GM12878 (cell line): ENCODE data around the gene PIK3R3. TPM values are rescaled to one million over a fixed set of nuclear protein-coding genes. Genes with fewer than 3 reads are reported as not detected.
A peak's percentile ranks its signal among the peaks of the same experiment; 100 is the strongest.

Source experiments
- ATAC-seq: fragments of 200-7000 bp; cut with Tn5 transposase; 3 replicates; pipeline ENCODE4 v1.9.1; 2020; ENCODE audit warnings: mild to moderate bottlenecking, moderate library complexity
- BruUV-seq: library from RNA; stranded (reverse); fragments of 400-500 nt; replicated peaks from 2 replicates; lab custom pipeline; 2021; lab: Mats Ljungman, UMichigan
- CTCF ChIA-PET: fragments of 300-600 bp; sonication (Branson Sonifier 250); formaldehyde crosslinking; extraction: SDS; loops from one replicate; lab custom pipeline; 2021; ENCODE audit warnings: inconsistent platforms; lab: Yijun Ruan, JAX
- POLR2A ChIA-PET: fragments of 350-600 bp; formaldehyde crosslinking; extraction: SDS; loops from one replicate; lab custom pipeline; 2021; ENCODE audit warnings: inconsistent platforms; lab: Charles Lee
- RAD21 ChIA-PET: fragments of 300-600 bp; sonication (Branson Sonifier 250); formaldehyde crosslinking; loops from one replicate; lab custom pipeline; 2023; ENCODE audit warnings: antibody characterized with exemption; ENCODE audit not compliant: unreplicated experiment; lab: Charles Lee
- SMC1A ChIA-PET: fragments of 300-600 bp; sonication (Branson Sonifier 250); formaldehyde crosslinking; loops from one replicate; lab custom pipeline; 2023; ENCODE audit not compliant: unreplicated experiment, uncharacterized antibody; lab: Charles Lee
- DNase-seq: peaks from one replicate; pipeline ENCODE4 v3.0.0-alpha.2; 2011; ENCODE audit warnings: low read depth, low spot score
- FAIRE-seq: peaks from 3 replicates; lab custom pipeline; 2011; peaks lifted over from hg19 to GRCh38; lab: Jason Lieb, UNC
- H2AFZ ChIP-seq: 2 replicates; pipeline ENCODE4 v1.6.0; 2011; ENCODE audit warnings: low read depth, low read length, control low read depth; ENCODE audit not compliant: control insufficient read depth
- H3K27ac ChIP-seq: 2 replicates; pipeline ENCODE4 v1.5.1; 2011; ENCODE audit warnings: control low read depth; ENCODE audit not compliant: control insufficient read depth, insufficient read depth
- H3K27me3 ChIP-seq, 2 experiments: replicated peaks in 1 of 2; 2 replicates each; pipeline versions ENCODE4 v1.6.0 to v1.6.1; 2011; ENCODE audit warnings: low read length in 1 of 2; ENCODE audit not compliant: control insufficient read depth in 2 of 2, insufficient read depth in 2 of 2
- H3K36me3 ChIP-seq, 2 experiments: 2 replicates each; pipeline ENCODE4 v1.5.1; 2011; ENCODE audit warnings: low read length in 1 of 2; ENCODE audit not compliant: control insufficient read depth in 2 of 2, insufficient read depth in 2 of 2
- H3K4me1 ChIP-seq: 2 replicates; pipeline ENCODE4 v1.6.1; 2011; ENCODE audit warnings: mild to moderate bottlenecking, low read length, moderate library complexity, mixed read lengths; ENCODE audit not compliant: control insufficient read depth, insufficient read depth
- H3K4me2 ChIP-seq: 2 replicates; pipeline ENCODE4 v1.6.0; 2011; ENCODE audit warnings: control low read depth; ENCODE audit not compliant: control insufficient read depth, insufficient read depth
- H3K4me3 ChIP-seq: fragments of 200-600 bp; sonication (generic); 2 replicates; pipeline ENCODE4 v1.5.1; 2016
- H3K79me2 ChIP-seq: 2 replicates; pipeline ENCODE4 v1.6.0; 2011; ENCODE audit warnings: low read length; ENCODE audit not compliant: control insufficient read depth, insufficient read depth
- H3K9ac ChIP-seq: 2 replicates; pipeline ENCODE4 v1.8.0; 2011; ENCODE audit warnings: low read length, control low read depth, mixed read lengths; ENCODE audit not compliant: control insufficient read depth, insufficient read depth
- H3K9me3 ChIP-seq: replicated peaks from 3 replicates; pipeline ENCODE4 v1.5.1; 2011; ENCODE audit warnings: mild to moderate bottlenecking, low read length; ENCODE audit not compliant: control insufficient read depth, insufficient read depth
- H4K20me1 ChIP-seq: 2 replicates; pipeline ENCODE4 v1.6.0; 2011; ENCODE audit not compliant: control insufficient read depth, insufficient read depth
- BMI1 ChIP-seq: fragments of 450-650 bp; IDR thresholded peaks from 2 replicates; pipeline ENCODE4 v1.6.1; 2016; ENCODE audit warnings: mild to moderate bottlenecking, moderate library complexity, borderline replicate concordance
- LARP7 ChIP-seq: fragments of 450-650 bp; IDR thresholded peaks from 2 replicates; pipeline ENCODE4 v1.6.1; 2017; ENCODE audit warnings: mild to moderate bottlenecking
- SMC3 ChIP-seq: IDR thresholded peaks from 2 replicates; pipeline ENCODE4 v1.6.1; 2011; ENCODE audit warnings: low read length, improper control_type of control experiment, borderline replicate concordance
- SPI1 ChIP-seq: IDR thresholded peaks from 2 replicates; pipeline ENCODE4 v1.6.1; 2011; ENCODE audit warnings: low read depth, mild to moderate bottlenecking, low read length, moderate library complexity, borderline replicate concordance; ENCODE audit not compliant: insufficient read depth
- ZBED1 ChIP-seq: IDR thresholded peaks from 2 replicates; pipeline ENCODE4 v1.6.1; 2016; ENCODE audit warnings: borderline replicate concordance
- WGBS: methylation state at CpG from one replicate; pipeline ENCODE4 v1.1.6; 2016; ENCODE audit warnings: low lambda C conversion rate; ENCODE audit not compliant: insufficient replicate concordance, insufficient coverage; ENCODE audit errors: missing lambda C conversion rate; 5-methylcytosine and 5-hydroxymethylcytosine counted together
- in situ Hi-C: fragments of 300-500 bp; cut with MboI; formaldehyde crosslinking; loops from 9 replicates; pipeline ENCODE4 v1.14.3; 2018; ENCODE audit warnings: mixed read lengths
- intact Hi-C: fragments of 100-400 bp; cut with micrococcal nuclease; formaldehyde crosslinking; loops from one replicate; pipeline ENCODE4 v1.14.2; 2022; ENCODE audit not compliant: unreplicated experiment
- polyA plus RNA-seq, 11 experiments: library from polyadenylated mRNA; depleted of rRNA in 4 of 11; unstranded in 6 of 11; stranded (reverse) in 5 of 11; fragments of >200 nt; fragmentation: Nextera tagmentation in 4 of 11; fragmentation: Illumina TruSeq in 1 of 11; extraction: Ambion mirVana in 4 of 11; extraction: Trizol in 1 of 11; gene quantifications; 1 replicate in 1 of 11; 2 replicates in 10 of 11; pipeline versions ENCODE4 v1.2.1 to v1.2.3, GENCODE V29; 2011 to 2016; ENCODE audit warnings: inconsistent platforms in 2 of 11, missing spikeins in 2 of 11, low read depth in 1 of 11
- total RNA-seq, 4 experiments: library from RNA; depleted of rRNA in 3 of 4; stranded (reverse); fragments of >200 nt in 3 of 4; fragmentation: Illumina TruSeq in 1 of 4; extraction: Trizol in 1 of 4; gene quantifications; 2 replicates each; pipeline versions ENCODE4 v1.2.1 to v1.2.3, GENCODE V29; 2013 to 2021
- TF ChIP-seq, protein P1 (sequence below): fragments of 450-650 bp; conservative IDR thresholded peaks from 2 replicates; pipeline ENCODE4 v1.6.1; 2017; ENCODE audit warnings: mild to moderate bottlenecking, moderate library complexity
- TF ChIP-seq, protein P2 (sequence below): fragments of 450-650 bp; IDR thresholded peaks from 2 replicates; pipeline ENCODE4 v1.6.1; 2018; ENCODE audit warnings: borderline replicate concordance, mild to moderate bottlenecking; ENCODE audit not compliant: partially characterized antibody

The PIK3R3 gene
- total and polyA plus RNA-seq, 10 of the 15 experiments (the other 5 are each of a cell fraction or from before 2014, with no cell fraction given): 4.8 to 27.0 (median 19.8) TPM

DNA sequence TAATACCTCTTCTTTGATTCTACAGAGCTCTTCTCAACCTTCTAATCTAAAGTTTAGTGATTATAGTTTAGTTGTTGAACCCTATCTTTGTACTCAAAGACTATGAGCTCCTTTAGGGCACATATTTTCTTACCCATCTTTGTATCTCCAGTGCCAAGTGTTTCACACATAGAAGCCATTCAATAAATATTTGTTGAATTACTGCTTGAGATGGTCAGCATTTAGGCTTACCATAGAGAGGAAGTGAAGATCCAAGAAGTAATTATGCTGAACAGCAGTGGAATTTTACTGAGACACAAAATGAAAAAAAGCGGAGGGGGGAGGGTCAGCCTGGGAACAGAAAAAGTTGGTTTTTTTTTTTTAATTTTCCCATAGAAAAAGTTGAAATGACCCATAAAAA lies 21.9 kb downstream of the PIK3R3 start:
- ATAC-seq (no peak), FAIRE-seq (no peak), DNase-seq (no peak)
- BruUV-seq: no TSS peak
- Histone ChIP-seq H3K27me3 (no peaks in the 10 kb centered on the region), H3K4me2 (no peak overlapping the region), H3K4me1 (peaks cover 17% of the 10 kb centered on the region), H3K9me3 (no peaks in the 10 kb centered on the region; the same call in 2 of the 3 replicates), H4K20me1 (no peaks in the 10 kb centered on the region), H2AFZ (no peak overlapping the region), H3K79me2 (peaks cover 52% of the 10 kb centered on the region), H3K9ac (no peak overlapping the region), H3K4me3 (no peak overlapping the region), H3K27ac (no peak overlapping the region), H3K36me3 (0 out of 4 replicates have a peak, but pooled peaks cover 0 to 3% of the 10 kb centered on the region in 2 experiments)
- POLR2A ChIA-PET: interaction anchor here (0.6 to 0.9 kb wide), 3 partner anchors 9 to 260 kb away, joined by 3 to 4 read pairs (median 3); no protein-coding TSS in a partner anchor
- in situ Hi-C loops: no loop called here
- RAD21 ChIA-PET: interaction anchor here (0.7 to 1.6 kb wide), 4 partner anchors 9 to 43 kb away, joined by 3 to 7 read pairs (median 3); no protein-coding TSS in a partner anchor
- CTCF ChIA-PET: interaction anchor here (0.7 to 3.4 kb wide), 6 partner anchors 9 to 60 kb away, joined by 3 to 13 read pairs (median 4); no protein-coding TSS in a partner anchor
- WGBS: 100% methylated on average over 1 of the region's 1 CpG
- TF ChIP-seq BMI1 (no peak), LARP7 (no peak), ZBED1 (no peak), SMC3 (no peak), SPI1 (peak; percentile 11; the same call in 1 of the 2 replicates)
- TF ChIP-seq, protein P1, sequence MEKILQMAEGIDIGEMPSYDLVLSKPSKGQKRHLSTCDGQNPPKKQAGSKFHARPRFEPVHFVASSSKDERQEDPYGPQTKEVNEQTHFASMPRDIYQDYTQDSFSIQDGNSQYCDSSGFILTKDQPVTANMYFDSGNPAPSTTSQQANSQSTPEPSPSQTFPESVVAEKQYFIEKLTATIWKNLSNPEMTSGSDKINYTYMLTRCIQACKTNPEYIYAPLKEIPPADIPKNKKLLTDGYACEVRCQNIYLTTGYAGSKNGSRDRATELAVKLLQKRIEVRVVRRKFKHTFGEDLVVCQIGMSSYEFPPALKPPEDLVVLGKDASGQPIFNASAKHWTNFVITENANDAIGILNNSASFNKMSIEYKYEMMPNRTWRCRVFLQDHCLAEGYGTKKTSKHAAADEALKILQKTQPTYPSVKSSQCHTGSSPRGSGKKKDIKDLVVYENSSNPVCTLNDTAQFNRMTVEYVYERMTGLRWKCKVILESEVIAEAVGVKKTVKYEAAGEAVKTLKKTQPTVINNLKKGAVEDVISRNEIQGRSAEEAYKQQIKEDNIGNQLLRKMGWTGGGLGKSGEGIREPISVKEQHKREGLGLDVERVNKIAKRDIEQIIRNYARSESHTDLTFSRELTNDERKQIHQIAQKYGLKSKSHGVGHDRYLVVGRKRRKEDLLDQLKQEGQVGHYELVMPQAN: no peak
- TF ChIP-seq, protein P2, sequence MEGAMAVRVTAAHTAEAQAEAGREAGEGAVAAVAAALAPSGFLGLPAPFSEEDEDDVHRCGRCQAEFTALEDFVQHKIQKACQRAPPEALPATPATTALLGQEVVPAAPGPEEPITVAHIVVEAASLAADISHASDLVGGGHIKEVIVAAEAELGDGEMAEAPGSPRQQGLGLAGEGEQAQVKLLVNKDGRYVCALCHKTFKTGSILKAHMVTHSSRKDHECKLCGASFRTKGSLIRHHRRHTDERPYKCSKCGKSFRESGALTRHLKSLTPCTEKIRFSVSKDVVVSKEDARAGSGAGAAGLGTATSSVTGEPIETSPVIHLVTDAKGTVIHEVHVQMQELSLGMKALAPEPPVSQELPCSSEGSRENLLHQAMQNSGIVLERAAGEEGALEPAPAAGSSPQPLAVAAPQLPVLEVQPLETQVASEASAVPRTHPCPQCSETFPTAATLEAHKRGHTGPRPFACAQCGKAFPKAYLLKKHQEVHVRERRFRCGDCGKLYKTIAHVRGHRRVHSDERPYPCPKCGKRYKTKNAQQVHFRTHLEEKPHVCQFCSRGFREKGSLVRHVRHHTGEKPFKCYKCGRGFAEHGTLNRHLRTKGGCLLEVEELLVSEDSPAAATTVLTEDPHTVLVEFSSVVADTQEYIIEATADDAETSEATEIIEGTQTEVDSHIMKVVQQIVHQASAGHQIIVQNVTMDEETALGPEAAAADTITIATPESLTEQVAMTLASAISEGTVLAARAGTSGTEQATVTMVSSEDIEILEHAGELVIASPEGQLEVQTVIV: no peak
- intact Hi-C loops: no loop called here
- SMC1A ChIA-PET: interaction anchor here (1.0 to 1.9 kb wide), 6 partner anchors 11 to 70 kb away, joined by 3 to 5 read pairs (median 3); no protein-coding TSS in a partner anchor
